ENCODE measurements around the gene KIAA0232.
A peak's percentile ranks its signal among the peaks of the same experiment; 100 is the strongest.

DNA sequence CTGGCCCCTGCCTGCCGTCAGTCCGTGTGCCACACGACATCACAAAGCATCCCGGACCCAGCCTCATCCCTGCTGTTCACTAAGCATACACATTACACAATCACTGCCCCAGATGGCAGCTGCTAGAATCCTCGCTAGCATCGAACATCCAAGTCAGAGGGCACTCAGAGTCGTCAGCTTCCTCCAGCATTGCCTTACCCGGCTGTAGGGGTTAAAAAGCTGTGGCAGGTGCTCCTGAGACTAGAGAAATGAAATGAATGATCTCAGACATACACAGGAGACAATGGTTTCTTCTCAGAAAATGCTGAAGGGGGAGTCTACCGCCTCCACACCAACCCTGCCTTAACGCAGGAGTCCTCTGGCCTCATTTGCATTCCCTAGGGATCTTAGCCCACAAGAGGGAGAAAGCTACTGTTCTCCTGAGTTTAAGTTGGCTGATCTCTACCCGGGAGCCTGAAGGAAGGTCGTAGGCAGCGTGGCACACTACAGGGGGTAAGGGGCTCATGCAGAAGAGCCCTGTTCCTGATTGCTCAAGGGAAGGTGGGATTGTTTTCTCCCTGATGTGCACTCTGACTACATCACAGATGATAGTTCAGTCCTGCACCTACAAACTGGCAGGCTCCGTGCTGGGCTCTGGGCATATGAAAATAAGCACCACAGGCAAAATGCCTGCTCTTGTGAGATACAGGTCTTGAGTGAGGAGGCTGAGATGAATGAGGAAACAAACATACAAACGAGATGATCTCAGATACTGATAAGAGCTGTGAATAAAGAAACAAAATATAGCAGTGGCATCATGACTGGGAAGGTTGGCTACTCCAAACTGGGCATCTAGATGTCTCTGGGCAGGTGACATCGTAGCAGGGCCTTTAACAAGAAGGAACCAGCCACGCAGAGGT, 2.6 kb upstream of the KIAA0232 start:
- TF ChIP-seq BDP1 (IDR thresholded peaks at IDR 0.05; ENCODE audit: insufficient read depth, insufficient read length), result no peak
- TF ChIP-seq BCL6 (CRISPR knock-in tag; IDR thresholded peaks at IDR 0.05), result no peak
- TF ChIP-seq POLR2AphosphoS2 (IDR thresholded peaks at IDR 0.05; ENCODE audit: low read length), result no peak
- TF ChIP-seq, protein P1, sequence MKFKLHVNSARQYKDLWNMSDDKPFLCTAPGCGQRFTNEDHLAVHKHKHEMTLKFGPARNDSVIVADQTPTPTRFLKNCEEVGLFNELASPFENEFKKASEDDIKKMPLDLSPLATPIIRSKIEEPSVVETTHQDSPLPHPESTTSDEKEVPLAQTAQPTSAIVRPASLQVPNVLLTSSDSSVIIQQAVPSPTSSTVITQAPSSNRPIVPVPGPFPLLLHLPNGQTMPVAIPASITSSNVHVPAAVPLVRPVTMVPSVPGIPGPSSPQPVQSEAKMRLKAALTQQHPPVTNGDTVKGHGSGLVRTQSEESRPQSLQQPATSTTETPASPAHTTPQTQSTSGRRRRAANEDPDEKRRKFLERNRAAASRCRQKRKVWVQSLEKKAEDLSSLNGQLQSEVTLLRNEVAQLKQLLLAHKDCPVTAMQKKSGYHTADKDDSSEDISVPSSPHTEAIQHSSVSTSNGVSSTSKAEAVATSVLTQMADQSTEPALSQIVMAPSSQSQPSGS (CRISPR knock-in tag; IDR thresholded peaks at IDR 0.05), result no peak
- TF ChIP-seq, protein P2, sequence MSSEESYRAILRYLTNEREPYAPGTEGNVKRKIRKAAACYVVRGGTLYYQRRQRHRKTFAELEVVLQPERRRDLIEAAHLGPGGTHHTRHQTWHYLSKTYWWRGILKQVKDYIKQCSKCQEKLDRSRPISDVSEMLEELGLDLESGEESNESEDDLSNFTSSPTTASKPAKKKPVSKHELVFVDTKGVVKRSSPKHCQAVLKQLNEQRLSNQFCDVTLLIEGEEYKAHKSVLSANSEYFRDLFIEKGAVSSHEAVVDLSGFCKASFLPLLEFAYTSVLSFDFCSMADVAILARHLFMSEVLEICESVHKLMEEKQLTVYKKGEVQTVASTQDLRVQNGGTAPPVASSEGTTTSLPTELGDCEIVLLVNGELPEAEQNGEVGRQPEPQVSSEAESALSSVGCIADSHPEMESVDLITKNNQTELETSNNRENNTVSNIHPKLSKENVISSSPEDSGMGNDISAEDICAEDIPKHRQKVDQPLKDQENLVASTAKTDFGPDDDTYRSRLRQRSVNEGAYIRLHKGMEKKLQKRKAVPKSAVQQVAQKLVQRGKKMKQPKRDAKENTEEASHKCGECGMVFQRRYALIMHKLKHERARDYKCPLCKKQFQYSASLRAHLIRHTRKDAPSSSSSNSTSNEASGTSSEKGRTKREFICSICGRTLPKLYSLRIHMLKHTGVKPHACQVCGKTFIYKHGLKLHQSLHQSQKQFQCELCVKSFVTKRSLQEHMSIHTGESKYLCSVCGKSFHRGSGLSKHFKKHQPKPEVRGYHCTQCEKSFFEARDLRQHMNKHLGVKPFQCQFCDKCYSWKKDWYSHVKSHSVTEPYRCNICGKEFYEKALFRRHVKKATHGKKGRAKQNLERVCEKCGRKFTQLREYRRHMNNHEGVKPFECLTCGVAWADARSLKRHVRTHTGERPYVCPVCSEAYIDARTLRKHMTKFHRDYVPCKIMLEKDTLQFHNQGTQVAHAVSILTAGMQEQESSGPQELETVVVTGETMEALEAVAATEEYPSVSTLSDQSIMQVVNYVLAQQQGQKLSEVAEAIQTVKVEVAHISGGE (CRISPR knock-in tag; IDR thresholded peaks at IDR 0.05), result no peak
- no peak for TF ChIP-seq FOXM1 (IDR thresholded peaks at IDR 0.05; ENCODE audit: low read depth)
- no peak for TF ChIP-seq FOXM1 (CRISPR knock-in tag; IDR thresholded peaks at IDR 0.05; ENCODE audit: low read depth)
- TF ChIP-seq EZH2 (IDR thresholded peaks at IDR 0.05; ENCODE audit: borderline replicate concordance, low read depth, low read length), result no peak
- TF ChIP-seq, protein P3, sequence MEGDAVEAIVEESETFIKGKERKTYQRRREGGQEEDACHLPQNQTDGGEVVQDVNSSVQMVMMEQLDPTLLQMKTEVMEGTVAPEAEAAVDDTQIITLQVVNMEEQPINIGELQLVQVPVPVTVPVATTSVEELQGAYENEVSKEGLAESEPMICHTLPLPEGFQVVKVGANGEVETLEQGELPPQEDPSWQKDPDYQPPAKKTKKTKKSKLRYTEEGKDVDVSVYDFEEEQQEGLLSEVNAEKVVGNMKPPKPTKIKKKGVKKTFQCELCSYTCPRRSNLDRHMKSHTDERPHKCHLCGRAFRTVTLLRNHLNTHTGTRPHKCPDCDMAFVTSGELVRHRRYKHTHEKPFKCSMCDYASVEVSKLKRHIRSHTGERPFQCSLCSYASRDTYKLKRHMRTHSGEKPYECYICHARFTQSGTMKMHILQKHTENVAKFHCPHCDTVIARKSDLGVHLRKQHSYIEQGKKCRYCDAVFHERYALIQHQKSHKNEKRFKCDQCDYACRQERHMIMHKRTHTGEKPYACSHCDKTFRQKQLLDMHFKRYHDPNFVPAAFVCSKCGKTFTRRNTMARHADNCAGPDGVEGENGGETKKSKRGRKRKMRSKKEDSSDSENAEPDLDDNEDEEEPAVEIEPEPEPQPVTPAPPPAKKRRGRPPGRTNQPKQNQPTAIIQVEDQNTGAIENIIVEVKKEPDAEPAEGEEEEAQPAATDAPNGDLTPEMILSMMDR (IDR thresholded peaks at IDR 0.05 in 2 of 3, conservative IDR thresholded peaks at IDR 0.05 in 1 of 3; ENCODE audit: insufficient read depth in 2 of 3, low read depth in 1 of 3, low read length in 3 of 3), result 0 out of 6 replicates have a peak, but pooled peaks of 1 of the 3 experiments have one; percentile 5
- TF ChIP-seq GATAD2A (IDR thresholded peaks at IDR 0.05), result no peak

Data from K562 (cell line).